WTC11 (cell line): ENCODE measurements around the gene UBE2E1. TPM values are rescaled to one million over a fixed set of nuclear protein-coding genes. Genes with fewer than 3 reads are reported as not detected.

ENCODE experiments used
- ATAC-seq: fragments of 200-7000 bp; cut with Tn5 transposase; 2 replicates; pipeline ENCODE4 v1.10.0; 2021; ENCODE audit warnings: mild to moderate bottlenecking, moderate library complexity
- CTCF ChIA-PET: fragments of 300-600 bp; sonication (Branson Sonifier 250); formaldehyde crosslinking; loops from one replicate; lab custom pipeline; 2021; ENCODE audit warnings: antibody characterized with exemption; lab: Charles Lee
- POLR2A ChIA-PET: fragments of 350-600 bp; sonication (Branson Sonifier 250); formaldehyde crosslinking; loops from one replicate; lab custom pipeline; 2021; ENCODE audit warnings: antibody characterized with exemption; lab: Charles Lee
- DNase-seq: peaks from one replicate; pipeline ENCODE4 v3.0.0; 2021; ENCODE audit warnings: low spot score
- H3K27ac Mint-ChIP-seq: 2 replicates; pipeline ENCODE4 v1.8.0; 2021; ENCODE audit warnings: mixed read lengths
- H3K27me3 Mint-ChIP-seq: 2 replicates; pipeline ENCODE4 v1.8.0; 2021; ENCODE audit warnings: low read depth, mild to moderate bottlenecking, moderate library complexity, mixed read lengths
- H3K36me3 Mint-ChIP-seq: 2 replicates; pipeline ENCODE4 v1.8.0; 2021; ENCODE audit warnings: mixed read lengths
- H3K4me1 Mint-ChIP-seq: 2 replicates; pipeline ENCODE4 v1.8.0; 2022; ENCODE audit warnings: mixed read lengths
- H3K4me3 Mint-ChIP-seq: 2 replicates; pipeline ENCODE4 v1.8.0; 2021; ENCODE audit warnings: mild to moderate bottlenecking, moderate library complexity, mixed read lengths
- H3K9me3 Mint-ChIP-seq: 2 replicates; pipeline ENCODE4 v1.8.0; 2021; ENCODE audit warnings: mixed read lengths
- ARID4B ChIP-seq: sonication (generic); formaldehyde crosslinking; IDR thresholded peaks from 2 replicates; pipeline ENCODE4 v1.8.0; 2023; ENCODE audit warnings: missing genetic modification reagents, mild to moderate bottlenecking, borderline replicate concordance
- CDX4 ChIP-seq: fragments of 250-450 bp; sonication (Bioruptor Pico); IDR thresholded peaks from 2 replicates; pipeline ENCODE4 v1.9.0; 2021; ENCODE audit warnings: moderate library complexity, mild to moderate bottlenecking, inconsistent platforms, borderline replicate concordance
- E2F1 ChIP-seq: sonication (generic); formaldehyde crosslinking; IDR thresholded peaks from 2 replicates; pipeline ENCODE4 v1.8.0; 2022; ENCODE audit warnings: mild to moderate bottlenecking, missing genetic modification reagents
- EMX1 ChIP-seq: fragments of 250-450 bp; sonication (Bioruptor Pico); IDR thresholded peaks from 2 replicates; pipeline ENCODE4 v1.8.0; 2021; ENCODE audit warnings: mild to moderate bottlenecking
- ERG ChIP-seq: fragments of 250-450 bp; sonication (Bioruptor Pico); IDR thresholded peaks from 2 replicates; pipeline ENCODE4 v1.8.0; 2021; ENCODE audit warnings: mild to moderate bottlenecking
- ETV6 ChIP-seq: sonication (generic); formaldehyde crosslinking; IDR thresholded peaks from 2 replicates; pipeline ENCODE4 v1.8.1; 2022; ENCODE audit warnings: mild to moderate bottlenecking, missing genetic modification reagents
- FOXP1 ChIP-seq: sonication (generic); formaldehyde crosslinking; IDR thresholded peaks from 2 replicates; pipeline ENCODE4 v1.8.0; 2022; ENCODE audit warnings: missing genetic modification reagents, mild to moderate bottlenecking, moderate library complexity, borderline replicate concordance
- GTF2I ChIP-seq: fragments of 250-450 bp; sonication (Bioruptor Pico); conservative IDR thresholded peaks from 2 replicates; pipeline ENCODE4 v1.4.0; 2021; ENCODE audit warnings: mild to moderate bottlenecking
- HMGXB4 ChIP-seq: sonication (generic); formaldehyde crosslinking; IDR thresholded peaks from 2 replicates; pipeline ENCODE4 v1.8.1; 2023; ENCODE audit warnings: mild to moderate bottlenecking, moderate library complexity, missing genetic modification reagents
- IRF1 ChIP-seq: sonication (generic); formaldehyde crosslinking; IDR thresholded peaks from 2 replicates; pipeline ENCODE4 v1.8.0; 2023; ENCODE audit warnings: missing genetic modification reagents
- IRF2 ChIP-seq: sonication (generic); formaldehyde crosslinking; IDR thresholded peaks from 2 replicates; pipeline ENCODE4 v1.8.0; 2022; ENCODE audit warnings: low read depth, missing genetic modification reagents, borderline replicate concordance
- MXD4 ChIP-seq: fragments of 250-450 bp; sonication (Bioruptor Pico); IDR thresholded peaks from 2 replicates; pipeline ENCODE4 v1.8.0; 2021; ENCODE audit warnings: mild to moderate bottlenecking, moderate library complexity, borderline replicate concordance
- NFYB ChIP-seq: sonication (generic); formaldehyde crosslinking; conservative IDR thresholded peaks from 2 replicates; pipeline ENCODE4 v1.8.0; 2022; ENCODE audit warnings: low read depth, missing genetic modification reagents
- TEAD1 ChIP-seq: sonication (generic); formaldehyde crosslinking; IDR thresholded peaks from 2 replicates; pipeline ENCODE4 v1.8.0; 2022; ENCODE audit warnings: mild to moderate bottlenecking, missing genetic modification reagents
- ZNF121 ChIP-seq: sonication (generic); formaldehyde crosslinking; IDR thresholded peaks from 2 replicates; pipeline ENCODE4 v1.8.0; 2023; ENCODE audit warnings: missing genetic modification reagents
- ZNF232 ChIP-seq: sonication (generic); formaldehyde crosslinking; IDR thresholded peaks from 2 replicates; pipeline ENCODE4 v1.8.0; 2022; ENCODE audit warnings: mild to moderate bottlenecking, missing genetic modification reagents
- total RNA-seq: library from RNA; stranded (reverse); gene quantifications from 3 replicates; pipeline ENCODE4 v1.2.3, GENCODE V29; 2021

UBE2E1 gene
- total RNA-seq, 1 experiment from 2014 or later, result 121 TPM

GRCh38 chr3:23775254-23775909 lies 30.4 kb upstream of the UBE2E1 start:
- H3K36me3 Mint-ChIP-seq, result no peaks in the 10 kb centered on the region
- H3K27me3 Mint-ChIP-seq, result no peaks in the 10 kb centered on the region
- DNase-seq (no peak), ATAC-seq (no peak)
- H3K9me3 Mint-ChIP-seq, result no peaks in the 10 kb centered on the region
- ChIA-PET CTCF (interaction anchor here (0.6 to 1.2 kb wide), 3 partner anchors 12 to 16 kb away, joined by 3 to 6 read pairs (median 3); no protein-coding TSS in a partner anchor), POLR2A (interaction anchor here (0.7 kb wide), 1 partner anchor 606 kb away, joined by 5 read pairs; no protein-coding TSS in a partner anchor)
- H3K4me3 Mint-ChIP-seq, result no peak overlapping the region
- TF ChIP-seq EMX1, result no peak
- no peak for TF ChIP-seq ERG (CRISPR knock-in tag)
- TF ChIP-seq ZNF121 (CRISPR knock-in tag), result no peak
- no peak for TF ChIP-seq IRF1
- no peak for TF ChIP-seq ETV6 (CRISPR knock-in tag)
- no peak for TF ChIP-seq E2F1 (CRISPR knock-in tag)
- no peak for TF ChIP-seq ZNF232
- no peak for TF ChIP-seq CDX4 (CRISPR knock-in tag)
- TF ChIP-seq ARID4B (CRISPR knock-in tag), result no peak
- no peak for TF ChIP-seq IRF2 (CRISPR knock-in tag)
- no peak for TF ChIP-seq NFYB (CRISPR knock-in tag)
- 0 out of 2 replicates have a peak, but pooled peaks cover 6% of the 10 kb centered on the region for H3K4me1 Mint-ChIP-seq
- H3K27ac Mint-ChIP-seq, result no peak overlapping the region

- Mint-ChIP-seq H3K4me1 (0 out of 2 replicates have a peak, but pooled peaks cover 6% of the 10 kb centered on the region), H3K36me3 (no peaks in the 10 kb centered on the region), H3K27me3 (no peaks in the 10 kb centered on the region), H3K4me3 (no peak overlapping the region), H3K9me3 (peaks cover 2% of the 10 kb centered on the region), H3K27ac (no peak overlapping the region)
- ChIA-PET POLR2A (no interaction called here), CTCF (interaction anchor here (1.7 kb wide), 1 partner anchor 112 kb away, joined by 4 read pairs; no protein-coding TSS in a partner anchor)
- no peak for TF ChIP-seq TEAD1
- TF ChIP-seq GTF2I (CRISPR knock-in tag), result no peak
- TF ChIP-seq MXD4 (CRISPR knock-in tag), result no peak
- no peak for TF ChIP-seq HMGXB4 (CRISPR knock-in tag)
- TF ChIP-seq FOXP1 (CRISPR knock-in tag), result no peak
- ATAC-seq (peak; percentile 60), DNase-seq (no peak)
These were observed 29.3 kb upstream of the UBE2E1 start for GRCh38 chr3:23776352-23776891.
